Measurements from ENCODE around the gene GMDS.

- no peak for TF ChIP-seq POLR2A (IDR thresholded peaks at IDR 0.05)
- TF ChIP-seq, protein P1, sequence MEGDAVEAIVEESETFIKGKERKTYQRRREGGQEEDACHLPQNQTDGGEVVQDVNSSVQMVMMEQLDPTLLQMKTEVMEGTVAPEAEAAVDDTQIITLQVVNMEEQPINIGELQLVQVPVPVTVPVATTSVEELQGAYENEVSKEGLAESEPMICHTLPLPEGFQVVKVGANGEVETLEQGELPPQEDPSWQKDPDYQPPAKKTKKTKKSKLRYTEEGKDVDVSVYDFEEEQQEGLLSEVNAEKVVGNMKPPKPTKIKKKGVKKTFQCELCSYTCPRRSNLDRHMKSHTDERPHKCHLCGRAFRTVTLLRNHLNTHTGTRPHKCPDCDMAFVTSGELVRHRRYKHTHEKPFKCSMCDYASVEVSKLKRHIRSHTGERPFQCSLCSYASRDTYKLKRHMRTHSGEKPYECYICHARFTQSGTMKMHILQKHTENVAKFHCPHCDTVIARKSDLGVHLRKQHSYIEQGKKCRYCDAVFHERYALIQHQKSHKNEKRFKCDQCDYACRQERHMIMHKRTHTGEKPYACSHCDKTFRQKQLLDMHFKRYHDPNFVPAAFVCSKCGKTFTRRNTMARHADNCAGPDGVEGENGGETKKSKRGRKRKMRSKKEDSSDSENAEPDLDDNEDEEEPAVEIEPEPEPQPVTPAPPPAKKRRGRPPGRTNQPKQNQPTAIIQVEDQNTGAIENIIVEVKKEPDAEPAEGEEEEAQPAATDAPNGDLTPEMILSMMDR (IDR thresholded peaks at IDR 0.05): no peak
These were observed 656.2 kb downstream of the GMDS start for GRCh38 chr6:1589208-1589607.

Measured in ovary (tissue), 3 donors.